Measurements from ENCODE around the gene RIT1. TPM values are rescaled to one million over a fixed set of nuclear protein-coding genes. Genes with fewer than 3 reads are reported as not detected.

The RIT1 gene
- total RNA-seq, 2 donors from 2014 or later, result 26.0 to 39.2 TPM

DNA sequence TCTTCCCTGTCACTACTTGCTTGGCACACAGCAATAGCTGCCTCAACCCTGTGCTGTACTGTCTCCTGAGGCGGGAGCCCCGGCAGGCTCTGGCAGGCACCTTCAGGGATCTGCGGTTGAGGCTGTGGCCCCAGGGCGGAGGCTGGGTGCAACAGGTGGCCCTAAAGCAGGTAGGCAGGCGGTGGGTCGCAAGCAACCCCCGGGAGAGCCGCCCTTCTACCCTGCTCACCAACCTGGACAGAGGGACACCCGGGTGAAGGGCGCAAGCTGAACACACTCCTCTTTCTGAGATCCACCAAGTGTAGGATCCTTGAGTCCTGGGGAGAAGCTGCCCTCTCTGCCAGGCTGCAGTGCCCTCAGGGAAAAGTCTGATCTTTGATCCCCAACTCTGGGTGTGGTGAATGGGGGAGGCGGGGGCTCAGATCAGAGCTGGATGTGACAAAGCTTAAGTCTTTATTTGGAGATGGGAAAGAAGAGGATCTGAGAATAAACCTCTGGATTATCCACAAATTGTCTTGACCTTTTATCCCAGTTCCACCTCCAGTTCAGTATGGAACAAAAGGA, 31.5 kb upstream of the RIT1 start:
- Mint-ChIP-seq H3K9me3 (no peaks in the 10 kb centered on the region), H3K27ac (no peak overlapping the region), H3K4me3 (no peak overlapping the region), H3K4me1 (peaks cover 24% of the 10 kb centered on the region), H3K36me3 (ENCODE audit: low read depth) (peaks cover 12% of the 10 kb centered on the region), H3K27me3 (ENCODE audit: insufficient read depth) (no peaks in the 10 kb centered on the region)
- Histone ChIP-seq H3K4me1 (ENCODE audit: control insufficient read depth, insufficient read depth, low read length) (no peaks in the 10 kb centered on the region), H3K27me3 (ENCODE audit: control insufficient read depth, insufficient read depth, low read length, poor library complexity, severe bottlenecking) (no peaks in the 10 kb centered on the region), H3K36me3 (ENCODE audit: control insufficient read depth, insufficient read depth, low read length) (peaks cover 18% of the 10 kb centered on the region), H3K4me3 (ENCODE audit: low read length) (no peak overlapping the region), H3K9ac (ENCODE audit: extremely low read depth, low read length, poor library complexity, severe bottlenecking) (no peak overlapping the region), H3K9me3 (ENCODE audit: control insufficient read depth, low read length) (no peaks in the 10 kb centered on the region), H3K27ac (ENCODE audit: low read depth, low read length) (no peak overlapping the region)
- no peak for DNase-seq
- TF ChIP-seq, protein P1, sequence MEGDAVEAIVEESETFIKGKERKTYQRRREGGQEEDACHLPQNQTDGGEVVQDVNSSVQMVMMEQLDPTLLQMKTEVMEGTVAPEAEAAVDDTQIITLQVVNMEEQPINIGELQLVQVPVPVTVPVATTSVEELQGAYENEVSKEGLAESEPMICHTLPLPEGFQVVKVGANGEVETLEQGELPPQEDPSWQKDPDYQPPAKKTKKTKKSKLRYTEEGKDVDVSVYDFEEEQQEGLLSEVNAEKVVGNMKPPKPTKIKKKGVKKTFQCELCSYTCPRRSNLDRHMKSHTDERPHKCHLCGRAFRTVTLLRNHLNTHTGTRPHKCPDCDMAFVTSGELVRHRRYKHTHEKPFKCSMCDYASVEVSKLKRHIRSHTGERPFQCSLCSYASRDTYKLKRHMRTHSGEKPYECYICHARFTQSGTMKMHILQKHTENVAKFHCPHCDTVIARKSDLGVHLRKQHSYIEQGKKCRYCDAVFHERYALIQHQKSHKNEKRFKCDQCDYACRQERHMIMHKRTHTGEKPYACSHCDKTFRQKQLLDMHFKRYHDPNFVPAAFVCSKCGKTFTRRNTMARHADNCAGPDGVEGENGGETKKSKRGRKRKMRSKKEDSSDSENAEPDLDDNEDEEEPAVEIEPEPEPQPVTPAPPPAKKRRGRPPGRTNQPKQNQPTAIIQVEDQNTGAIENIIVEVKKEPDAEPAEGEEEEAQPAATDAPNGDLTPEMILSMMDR (conservative IDR thresholded peaks at IDR 0.05), result no peak
- 94 to 98% methylated on average over 11 of the region's 11 CpGs for WGBS, 2 experiments (ENCODE audit: insufficient coverage in 1 of 2, insufficient read length in 1 of 2)

DNA sequence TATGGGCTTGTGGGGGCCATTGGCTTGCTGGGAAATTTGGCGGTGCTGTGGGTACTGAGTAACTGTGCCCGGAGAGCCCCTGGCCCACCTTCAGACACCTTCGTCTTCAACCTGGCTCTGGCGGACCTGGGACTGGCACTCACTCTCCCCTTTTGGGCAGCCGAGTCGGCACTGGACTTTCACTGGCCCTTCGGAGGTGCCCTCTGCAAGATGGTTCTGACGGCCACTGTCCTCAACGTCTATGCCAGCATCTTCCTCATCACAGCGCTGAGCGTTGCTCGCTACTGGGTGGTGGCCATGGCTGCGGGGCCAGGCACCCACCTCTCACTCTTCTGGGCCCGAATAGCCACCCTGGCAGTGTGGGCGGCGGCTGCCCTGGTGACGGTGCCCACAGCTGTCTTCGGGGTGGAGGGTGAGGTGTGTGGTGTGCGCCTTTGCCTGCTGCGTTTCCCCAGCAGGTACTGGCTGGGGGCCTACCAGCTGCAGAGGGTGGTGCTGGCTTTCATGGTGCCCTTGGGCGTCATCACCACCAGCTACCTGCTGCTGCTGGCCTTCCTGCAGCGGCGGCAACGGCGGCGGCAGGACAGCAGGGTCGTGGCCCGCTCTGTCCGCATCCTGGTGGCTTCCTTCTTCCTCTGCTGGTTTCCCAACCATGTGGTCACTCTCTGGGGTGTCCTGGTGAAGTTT, 30.8 kb upstream of the RIT1 start:
- Histone ChIP-seq H3K9ac (ENCODE audit: extremely low read depth, low read length, poor library complexity, severe bottlenecking) (no peak overlapping the region), H3K27ac (ENCODE audit: low read depth, low read length) (no peak overlapping the region), H3K4me3 (ENCODE audit: low read length) (no peak overlapping the region), H3K4me1 (ENCODE audit: control insufficient read depth, insufficient read depth, low read length) (no peaks in the 10 kb centered on the region), H3K36me3 (ENCODE audit: control insufficient read depth, insufficient read depth, low read length) (peaks cover 11% of the 10 kb centered on the region), H3K27me3 (ENCODE audit: control insufficient read depth, insufficient read depth, low read length, poor library complexity, severe bottlenecking) (no peaks in the 10 kb centered on the region), H3K9me3 (ENCODE audit: control insufficient read depth, low read length) (no peaks in the 10 kb centered on the region)
- no peak for DNase-seq
- Mint-ChIP-seq H3K36me3 (ENCODE audit: low read depth) (peaks cover 10% of the 10 kb centered on the region), H3K9me3 (no peaks in the 10 kb centered on the region), H3K4me3 (no peak overlapping the region), H3K4me1 (peaks cover 22% of the 10 kb centered on the region), H3K27ac (peak overlapping the region; percentile 74), H3K27me3 (ENCODE audit: insufficient read depth) (no peaks in the 10 kb centered on the region)
- WGBS, 2 experiments (ENCODE audit: insufficient coverage in 1 of 2, insufficient read length in 1 of 2), result 93 to 97% methylated on average over 20 to 29 of the region's 29 CpGs
- TF ChIP-seq, protein P1 (conservative IDR thresholded peaks at IDR 0.05), result no peak

DNA sequence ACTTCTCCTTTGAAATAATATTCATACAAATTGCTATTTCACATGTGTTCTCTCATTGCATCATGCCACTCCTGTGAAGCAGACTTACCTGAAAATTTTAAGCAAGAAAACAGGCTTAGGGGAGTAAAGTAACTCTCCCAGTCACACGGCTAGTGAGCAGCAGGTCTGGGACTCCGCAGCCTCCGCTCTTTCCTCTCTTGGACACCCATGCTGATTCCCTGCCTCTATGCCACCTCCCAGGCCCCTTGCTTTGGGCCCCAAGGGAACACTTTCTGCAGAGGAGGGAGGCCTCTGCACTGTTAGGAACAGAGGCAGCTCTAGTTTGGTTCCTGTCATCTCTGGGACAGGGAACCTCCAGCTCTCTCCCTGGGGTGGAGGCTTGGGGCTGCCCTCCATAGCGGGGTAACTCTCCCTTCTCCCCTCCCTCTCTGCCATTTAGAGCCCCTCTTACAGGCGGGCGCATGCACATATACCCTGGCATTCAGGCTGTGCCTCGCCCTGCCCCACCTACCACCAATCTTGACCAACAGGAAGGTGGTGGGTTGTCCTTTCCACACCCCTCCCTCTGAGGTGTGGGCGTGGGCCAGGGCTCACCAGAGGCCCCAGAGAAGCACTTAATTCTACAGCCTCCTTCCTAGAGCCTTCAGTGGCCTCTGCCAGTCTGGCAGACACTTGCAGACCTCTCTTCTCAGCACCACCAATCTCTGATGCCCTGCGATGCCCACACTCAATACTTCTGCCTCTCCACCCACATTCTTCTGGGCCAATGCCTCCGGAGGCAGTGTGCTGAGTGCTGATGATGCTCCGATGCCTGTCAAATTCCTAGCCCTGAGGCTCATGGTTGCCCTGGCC, 30.1 kb upstream of the RIT1 start, which contains the start of gene RXFP4:
RXFP4 (plus strand) TSS at position 646 of the 852 bp plus-strand sequence; CDS start at position 718, 72 bp downstream.
- TF ChIP-seq, protein P1 (conservative IDR thresholded peaks at IDR 0.05), result no peak
- H3K27ac Mint-ChIP-seq, result peak within 1 kb of the TSS; percentile 74
- Histone ChIP-seq H3K4me1 (ENCODE audit: control insufficient read depth, insufficient read depth, low read length) (no peaks in the 10 kb centered on the region), H3K9me3 (ENCODE audit: control insufficient read depth, low read length) (no peaks in the 10 kb centered on the region), H3K27ac (ENCODE audit: low read depth, low read length) (no peak within 1 kb of the TSS), H3K36me3 (ENCODE audit: control insufficient read depth, insufficient read depth, low read length) (peaks cover 3% of the 10 kb centered on the region), H3K27me3 (ENCODE audit: control insufficient read depth, insufficient read depth, low read length, poor library complexity, severe bottlenecking) (no peaks in the 10 kb centered on the region), H3K4me3 (ENCODE audit: low read length) (no peak within 1 kb of the TSS), H3K9ac (ENCODE audit: extremely low read depth, low read length, poor library complexity, severe bottlenecking) (no peak within 1 kb of the TSS)
- no peaks in the 10 kb centered on the region for H3K27me3 Mint-ChIP-seq (ENCODE audit: insufficient read depth)
- peaks cover 3% of the 10 kb centered on the region for H3K36me3 Mint-ChIP-seq (ENCODE audit: low read depth)
- H3K4me1 Mint-ChIP-seq, result peaks cover 14% of the 10 kb centered on the region
- H3K9me3 Mint-ChIP-seq, result no peaks in the 10 kb centered on the region
- peak; percentile 68 for DNase-seq
- WGBS, 2 experiments (ENCODE audit: insufficient coverage in 1 of 2, insufficient read length in 1 of 2), result 83 to 85% methylated on average over 8 to 11 of the region's 11 CpGs
- no peak within 1 kb of the TSS for H3K4me3 Mint-ChIP-seq
